Esophagus squamous epithelium (tissue), 4 donors: ENCODE results near the gene TMEM245.

Source experiments
- POLR2A ChIP-seq, 4 donors: fragments of 450-650 bp; IDR thresholded peaks; one replicate each; pipeline ENCODE4 v1.6.1; 2017; ENCODE audit warnings: antibody characterized with exemption in 4 of 4, mild to moderate bottlenecking in 4 of 4, moderate library complexity in 3 of 4
- TF ChIP-seq, protein P1 (sequence below), 6 experiments: fragments of 450-650 bp in 4 of 6; fragments of 200-600 bp in 2 of 6; sonication (generic) in 2 of 6; IDR thresholded peaks; one replicate each; pipeline ENCODE4 v1.5.1; 2016 to 2019; ENCODE audit warnings: antibody characterized with exemption in 6 of 6, mild to moderate bottlenecking in 4 of 6, moderate library complexity in 4 of 6

DNA sequence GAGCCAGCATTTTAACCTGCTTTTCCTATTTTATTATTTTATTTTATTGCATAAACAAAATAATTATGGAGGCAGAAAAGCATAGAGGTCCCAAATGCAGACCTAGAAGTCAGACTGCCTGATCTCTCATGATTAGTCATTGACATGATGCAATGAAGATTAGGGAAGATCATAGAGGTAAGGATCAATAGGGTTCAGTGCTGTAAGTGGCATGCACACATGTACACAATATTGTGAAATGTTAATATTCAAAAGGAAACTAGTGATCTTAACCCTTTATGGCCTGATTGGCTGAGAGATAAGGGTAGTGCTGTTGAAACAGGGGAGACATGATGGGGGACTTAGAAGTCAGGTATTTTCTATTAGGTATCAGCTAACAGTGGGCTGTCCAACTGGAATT lies 48.4 kb upstream of the TMEM245 start:
- TF ChIP-seq, protein P1, sequence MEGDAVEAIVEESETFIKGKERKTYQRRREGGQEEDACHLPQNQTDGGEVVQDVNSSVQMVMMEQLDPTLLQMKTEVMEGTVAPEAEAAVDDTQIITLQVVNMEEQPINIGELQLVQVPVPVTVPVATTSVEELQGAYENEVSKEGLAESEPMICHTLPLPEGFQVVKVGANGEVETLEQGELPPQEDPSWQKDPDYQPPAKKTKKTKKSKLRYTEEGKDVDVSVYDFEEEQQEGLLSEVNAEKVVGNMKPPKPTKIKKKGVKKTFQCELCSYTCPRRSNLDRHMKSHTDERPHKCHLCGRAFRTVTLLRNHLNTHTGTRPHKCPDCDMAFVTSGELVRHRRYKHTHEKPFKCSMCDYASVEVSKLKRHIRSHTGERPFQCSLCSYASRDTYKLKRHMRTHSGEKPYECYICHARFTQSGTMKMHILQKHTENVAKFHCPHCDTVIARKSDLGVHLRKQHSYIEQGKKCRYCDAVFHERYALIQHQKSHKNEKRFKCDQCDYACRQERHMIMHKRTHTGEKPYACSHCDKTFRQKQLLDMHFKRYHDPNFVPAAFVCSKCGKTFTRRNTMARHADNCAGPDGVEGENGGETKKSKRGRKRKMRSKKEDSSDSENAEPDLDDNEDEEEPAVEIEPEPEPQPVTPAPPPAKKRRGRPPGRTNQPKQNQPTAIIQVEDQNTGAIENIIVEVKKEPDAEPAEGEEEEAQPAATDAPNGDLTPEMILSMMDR (IDR thresholded peaks at IDR 0.05) = no peak
- no peak for TF ChIP-seq POLR2A (IDR thresholded peaks at IDR 0.05)
